ENCODE results near the gene TPM3.
A peak's percentile ranks its signal among the peaks of the same experiment; 100 is the strongest.
"Not testable (repeated sequence)": the region's sequence is repeated elsewhere in the genome, so short reads cannot be mapped to it uniquely, and the experiment has no call there.

Gene TPM3

DNA sequence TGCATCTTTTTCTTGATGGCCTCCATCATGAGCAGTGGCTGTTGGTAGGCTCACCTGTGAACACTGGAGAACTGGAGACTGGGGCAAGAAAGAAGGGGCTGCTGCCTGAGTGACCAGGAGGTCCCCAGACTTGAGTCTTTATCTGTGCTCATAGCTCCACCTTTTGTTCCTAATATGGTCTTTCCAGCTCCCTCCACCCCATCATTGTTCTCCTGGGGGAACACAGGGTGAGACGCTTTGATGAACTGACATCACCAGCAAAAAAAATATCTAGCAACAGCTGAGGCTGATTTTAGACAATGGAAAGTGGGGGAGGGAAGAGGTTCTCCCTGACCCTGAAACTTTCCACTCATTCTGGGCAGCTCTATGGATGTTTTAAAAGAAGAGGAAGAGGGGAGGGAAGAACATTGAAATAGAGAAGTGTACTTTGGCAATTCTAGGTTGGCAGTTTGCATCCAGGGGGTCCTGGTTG lies at the start of gene TPM3:
TPM3 (minus strand) TSS at position 111 of the 472 bp plus-strand sequence; CDS start at position 29, 82 bp downstream.
- DNase-seq, result no peak

DNA sequence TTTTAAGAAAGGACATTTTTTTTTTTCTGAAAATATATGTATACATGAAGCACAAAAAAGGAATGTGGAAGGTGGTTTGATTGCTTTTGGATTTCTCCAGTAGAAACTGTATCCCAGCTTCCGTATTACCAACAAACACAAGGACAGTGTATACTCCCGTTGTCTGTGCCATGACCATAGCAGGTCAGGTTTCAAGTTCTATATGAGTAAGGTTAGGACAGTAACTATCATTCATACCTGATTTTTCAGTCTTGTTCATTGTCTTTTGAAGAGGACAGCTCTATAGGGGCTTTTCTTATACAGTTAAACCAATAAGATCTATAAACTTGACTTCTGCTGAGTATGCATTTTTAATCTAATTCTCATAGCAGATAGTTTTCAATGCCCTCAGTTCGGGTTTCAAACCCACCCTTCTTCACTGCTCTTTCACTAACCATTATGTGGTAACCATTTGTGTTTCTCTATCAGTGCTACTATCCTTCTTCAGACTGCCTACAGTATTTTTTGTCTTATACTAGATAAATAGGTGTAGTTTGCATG lies 48.5 kb upstream of the TPM3 start:
- DNase-seq, result no peak

DNA sequence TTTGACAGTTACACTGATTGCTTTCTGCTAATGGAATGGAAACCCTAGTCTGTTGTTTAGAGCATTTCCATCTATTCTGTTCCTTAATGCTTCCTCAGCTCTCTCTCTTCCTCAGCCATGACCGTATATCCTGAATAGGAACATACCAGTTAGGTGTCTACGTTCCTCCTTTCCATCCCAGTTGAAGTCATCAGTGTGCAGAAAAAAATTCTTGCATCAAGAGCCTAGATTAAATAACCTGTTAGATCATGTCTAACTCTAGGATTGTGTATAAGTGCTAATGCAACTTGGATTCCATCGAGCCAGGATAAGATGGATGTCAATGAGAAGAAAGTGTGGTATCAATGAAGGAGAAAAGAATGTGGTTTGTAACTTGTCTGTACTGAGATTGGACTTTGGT lies 47.6 kb upstream of the TPM3 start:
- DNase-seq, result no peak

DNA sequence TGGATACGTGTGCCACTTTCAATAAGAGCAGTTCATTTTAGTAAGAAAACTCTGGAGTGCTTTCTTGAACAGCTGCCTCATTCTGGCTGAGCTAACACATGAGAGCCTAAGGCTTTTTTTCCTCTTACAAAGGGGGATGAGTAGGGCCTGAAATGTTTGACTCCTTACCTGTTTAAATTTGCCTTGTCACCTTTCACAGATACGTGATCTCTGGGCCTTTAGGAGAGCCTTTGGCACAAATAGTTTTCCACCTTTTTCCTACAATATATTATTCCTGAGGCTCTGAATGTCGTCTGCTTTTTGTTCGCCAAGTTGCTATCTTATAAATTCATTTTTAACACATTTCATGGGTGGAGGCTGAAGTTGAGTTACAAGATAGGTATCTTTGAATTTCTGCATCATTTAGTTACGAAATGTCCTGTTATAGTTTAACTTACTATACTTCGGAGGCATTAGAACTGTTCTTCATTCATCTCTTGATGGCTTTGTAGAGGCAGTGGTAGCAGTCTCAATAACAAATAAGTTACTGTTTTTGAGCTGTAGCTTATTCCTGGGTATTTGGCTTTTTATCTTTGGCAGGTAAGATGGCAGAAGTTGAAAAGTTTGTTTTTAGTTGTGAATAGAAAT lies 46.1 kb upstream of the TPM3 start:
- no peak for DNase-seq

DNA sequence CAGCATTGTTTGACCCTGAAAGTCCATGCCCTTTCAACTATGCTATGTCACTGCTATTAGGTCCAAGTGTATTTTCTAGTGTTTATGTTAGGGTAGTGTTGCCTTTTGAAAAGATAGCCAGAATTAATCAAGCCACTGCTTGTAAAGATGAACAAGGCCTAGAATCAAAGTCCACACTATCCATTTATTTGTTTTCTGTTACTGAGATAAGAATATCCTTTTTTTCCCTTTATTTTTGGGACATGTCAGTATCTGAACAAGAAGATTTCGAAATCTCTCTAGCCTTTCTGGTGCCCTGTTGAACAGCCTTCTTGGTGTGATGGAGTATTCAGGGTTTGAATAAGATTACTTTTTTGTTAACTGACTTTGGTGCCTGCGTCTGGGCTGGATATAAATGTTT lies 45.5 kb upstream of the TPM3 start:
- DNase-seq, result no peak

DNA sequence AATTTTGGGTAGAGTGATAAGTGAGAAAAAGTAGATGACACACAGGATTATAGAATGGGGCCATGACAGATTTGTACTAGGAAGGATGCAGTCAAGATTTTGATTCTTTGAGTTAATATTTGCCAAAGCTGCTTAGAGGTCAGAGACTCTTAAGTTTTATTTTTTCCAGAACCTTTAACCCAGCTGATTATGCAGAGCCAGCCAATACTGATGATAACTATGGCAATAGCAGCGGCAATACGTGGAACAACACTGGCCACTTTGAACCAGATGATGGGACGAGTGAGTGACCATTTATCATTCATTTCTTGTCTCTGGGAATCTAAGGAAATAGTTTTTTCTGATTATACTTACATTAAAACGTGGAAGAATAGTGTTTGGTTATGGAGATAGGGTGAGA lies 45.0 kb upstream of the TPM3 start:
- DNase-seq, result no peak

DNA sequence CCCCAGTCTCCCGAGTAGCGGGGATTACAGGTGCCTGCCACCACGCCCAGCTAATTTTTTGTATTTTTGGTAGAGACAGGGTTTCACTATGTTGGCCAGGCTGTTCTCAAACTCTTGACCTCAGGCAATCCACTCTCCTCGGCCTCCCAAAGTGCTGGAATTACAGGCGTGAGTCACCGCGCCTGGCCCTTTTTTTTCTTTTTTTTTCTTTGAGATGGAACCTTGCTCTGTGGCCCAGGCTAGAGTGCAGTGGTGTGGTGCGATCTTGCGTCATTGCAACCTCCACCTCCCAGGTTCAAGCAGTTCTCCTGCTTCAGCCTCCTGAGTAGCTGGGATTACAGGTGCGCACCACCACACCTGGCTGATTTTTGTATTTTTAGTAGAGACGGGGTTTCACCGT lies 41.2 kb upstream of the TPM3 start:
- DNase-seq, result not testable (repeated sequence)

DNA sequence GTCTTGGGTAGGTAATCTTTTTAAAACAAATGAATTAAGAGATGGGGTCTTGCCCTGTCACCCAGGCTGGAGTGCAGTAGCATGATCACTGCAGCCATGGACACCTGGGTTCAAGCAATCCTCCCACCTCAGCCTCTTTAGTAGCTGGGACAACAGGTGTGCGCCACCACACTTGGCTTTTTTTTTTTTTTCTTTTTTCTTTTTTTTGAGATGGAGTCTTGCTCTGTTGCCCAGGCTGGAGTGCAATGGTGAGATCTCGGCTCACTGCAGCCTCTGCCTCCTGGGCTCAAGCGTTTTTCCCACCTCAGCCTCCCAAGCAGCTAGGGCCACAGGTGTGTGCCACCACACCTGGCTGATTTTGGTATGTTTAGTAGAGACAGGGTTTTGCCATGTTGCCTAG lies 39.2 kb upstream of the TPM3 start:
- DNase-seq, result not testable (repeated sequence)

DNA sequence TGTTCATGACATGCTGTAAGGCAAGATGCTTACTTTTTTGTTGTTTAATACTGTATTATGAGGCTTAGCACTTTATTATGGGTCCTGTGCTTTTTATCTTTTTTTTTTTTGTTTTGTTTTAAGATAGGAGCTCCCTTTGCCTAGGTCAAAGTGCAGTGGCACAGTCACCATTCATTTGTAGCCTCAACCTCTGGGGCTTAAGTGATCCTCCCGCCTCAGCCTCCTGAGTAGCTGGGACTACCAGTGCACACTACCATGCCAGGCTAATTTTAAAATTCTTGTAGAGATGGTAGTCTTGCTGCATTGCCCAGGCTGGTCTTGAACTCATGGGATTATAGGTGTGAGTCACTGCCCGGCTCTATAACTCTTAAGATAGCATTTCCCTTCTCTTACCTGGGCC lies 33.5 kb upstream of the TPM3 start:
- DNase-seq, result no peak

DNA sequence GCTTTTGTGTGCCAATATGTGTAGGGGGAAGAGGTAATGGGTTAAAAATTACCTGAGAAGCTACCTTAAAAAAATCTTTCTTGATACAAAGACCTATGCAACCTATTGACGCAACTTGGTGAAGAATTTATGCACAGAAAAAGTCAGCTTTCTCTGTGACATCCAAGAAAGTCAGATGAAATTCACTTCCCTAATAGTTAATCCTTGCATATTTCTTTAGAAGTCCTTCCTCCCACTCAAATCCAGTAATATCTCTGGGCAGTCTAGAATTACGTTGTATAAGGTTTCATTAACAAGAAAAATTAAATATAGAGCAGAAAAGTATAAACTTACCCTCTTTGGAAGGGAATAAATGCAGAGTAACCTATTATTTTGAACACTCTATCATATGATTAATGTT lies 31.7 kb upstream of the TPM3 start:
- no peak for DNase-seq

DNA sequence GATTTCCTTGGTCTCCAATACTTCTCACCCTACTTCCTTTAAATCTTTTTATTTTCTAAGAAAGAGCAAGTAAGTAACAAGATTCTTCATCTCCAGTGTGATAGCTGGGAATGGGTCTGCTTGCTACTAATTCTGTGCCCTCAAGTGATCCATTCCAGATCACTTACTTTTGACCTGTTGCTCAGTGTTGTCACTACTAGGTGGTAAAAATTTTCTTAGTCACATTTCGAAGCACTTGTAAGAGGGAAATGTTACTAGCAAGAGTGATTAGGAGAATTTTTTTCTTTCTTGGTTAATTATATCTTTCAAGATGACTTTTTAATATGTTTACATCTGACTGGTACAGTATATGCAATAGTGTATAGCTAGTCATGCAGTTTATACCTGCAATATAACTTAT lies 31.0 kb upstream of the TPM3 start:
- DNase-seq, result no peak

DNA sequence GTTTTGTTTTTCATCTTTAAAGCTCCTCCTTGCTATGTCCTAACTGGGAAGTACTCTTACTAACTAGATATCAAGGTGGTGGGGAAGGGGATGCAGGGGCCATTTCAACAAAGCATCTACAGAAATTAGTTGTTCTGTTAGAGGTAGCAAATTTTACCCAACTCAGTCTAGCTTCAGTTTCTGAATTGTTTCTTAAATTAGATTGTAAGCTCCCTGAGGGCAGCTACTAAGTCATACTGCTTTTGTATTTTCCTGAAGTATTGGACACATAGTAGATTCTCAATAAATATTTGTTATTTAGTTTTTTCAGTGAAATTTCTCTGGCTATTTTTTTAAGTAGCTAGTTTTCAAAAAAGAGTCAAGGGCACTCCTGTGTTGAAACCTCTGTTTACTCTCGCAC lies 30.6 kb upstream of the TPM3 start:
- DNase-seq, result no peak

DNA sequence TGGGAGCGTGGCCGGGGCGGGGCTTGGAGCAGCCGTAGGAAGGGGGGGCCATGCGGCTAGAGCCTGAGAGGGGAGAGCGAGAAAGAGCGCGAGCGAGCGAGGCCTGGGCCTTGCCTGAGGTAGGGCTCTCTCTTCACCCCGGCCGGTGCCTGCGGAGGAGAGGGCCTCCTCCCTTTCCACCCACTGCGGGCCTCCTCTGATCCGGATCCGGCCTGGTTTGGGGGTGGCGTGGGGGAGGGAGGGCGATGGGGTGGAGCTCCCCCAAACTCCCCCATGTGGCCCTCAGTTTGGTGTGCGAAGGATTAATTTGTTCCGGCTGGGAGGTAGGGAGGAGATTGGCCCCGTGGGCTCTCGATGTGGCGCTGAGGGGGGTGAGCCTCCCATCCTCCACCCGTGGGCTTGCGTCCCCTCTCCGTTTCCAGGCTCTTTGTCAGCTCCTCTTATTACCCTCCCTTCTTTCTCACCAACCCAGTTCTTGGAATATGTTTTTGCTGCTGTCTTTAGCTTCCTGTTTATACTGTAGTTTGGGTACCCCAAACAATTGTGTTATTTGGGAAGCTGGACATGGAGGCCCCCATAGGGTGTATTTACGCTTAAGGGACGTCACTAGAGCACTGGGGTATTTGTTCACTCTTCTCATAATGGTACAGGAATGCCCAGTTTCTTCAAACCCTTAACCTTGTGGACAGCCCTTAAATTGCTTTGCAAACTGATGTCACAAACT lies 29.5 kb upstream of the TPM3 start:
- peak; percentile 52 for DNase-seq

DNA sequence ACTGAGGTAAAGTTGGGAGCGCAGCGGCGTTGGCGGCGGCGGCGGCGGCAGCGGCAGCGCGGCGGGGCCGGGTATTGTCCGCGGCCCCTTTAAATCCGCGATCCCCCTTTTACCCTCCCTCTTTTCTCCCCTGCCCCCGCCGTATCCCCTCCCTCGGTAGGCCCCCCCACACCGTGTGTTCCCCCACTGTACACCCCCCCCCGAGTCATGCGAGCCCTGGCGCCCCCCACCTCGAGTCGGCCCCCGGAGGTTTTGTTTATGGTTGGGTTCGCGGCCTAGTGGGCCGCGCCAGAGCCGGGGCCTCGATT lies 29.0 kb upstream of the TPM3 start:
- DNase-seq, result no peak

DNA sequence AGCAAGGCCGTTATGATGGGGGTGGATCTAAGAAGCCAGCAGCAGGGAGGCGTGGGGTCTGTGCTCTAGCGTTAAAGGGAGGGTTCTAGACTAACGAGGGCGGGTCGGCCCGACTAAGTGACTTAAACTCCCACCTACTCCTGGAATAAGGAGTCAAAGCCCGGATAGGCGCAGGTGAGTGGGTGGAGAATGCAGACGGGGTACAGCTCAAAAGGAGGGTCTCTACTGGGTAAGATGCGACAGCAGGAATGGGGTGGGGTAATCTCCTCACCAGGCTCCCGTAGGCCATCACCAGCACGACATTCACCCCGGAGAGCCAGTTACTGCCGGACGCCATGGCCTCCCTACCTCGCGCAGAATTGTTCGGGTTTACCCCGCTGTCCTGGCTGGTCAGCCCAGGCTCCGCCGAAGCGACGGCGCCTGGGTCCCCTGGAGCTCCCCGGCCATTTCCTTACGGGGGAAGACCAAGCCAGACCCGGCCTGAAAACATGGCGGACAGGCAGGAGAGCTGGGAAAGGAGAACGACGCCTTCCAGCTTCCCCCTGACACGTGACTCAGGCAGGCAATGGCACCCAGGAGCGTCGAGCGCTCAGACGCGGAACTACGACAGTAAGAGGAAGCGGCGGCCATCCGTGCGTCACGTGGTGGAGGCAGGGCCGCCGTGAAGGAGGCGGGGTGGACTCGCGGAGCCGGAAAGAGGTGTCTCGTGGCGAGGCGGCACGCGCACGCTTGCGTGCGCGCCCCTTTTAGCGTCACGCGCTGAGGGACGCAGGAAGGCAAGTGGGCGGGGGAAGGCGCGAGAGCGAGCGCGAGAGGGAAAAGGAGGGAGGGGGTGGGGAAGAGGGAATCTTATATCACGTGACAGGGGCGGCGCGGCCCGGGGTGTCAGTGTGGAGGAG lies 28.4 kb upstream of the TPM3 start, which contains the start of gene UBAP2L:
UBAP2L (plus strand) TSS at position 885 of the 899 bp plus-strand sequence. CDS start 4,169 bp downstream, outside the sequence.
- DNase-seq, result peak; percentile 99

DNA sequence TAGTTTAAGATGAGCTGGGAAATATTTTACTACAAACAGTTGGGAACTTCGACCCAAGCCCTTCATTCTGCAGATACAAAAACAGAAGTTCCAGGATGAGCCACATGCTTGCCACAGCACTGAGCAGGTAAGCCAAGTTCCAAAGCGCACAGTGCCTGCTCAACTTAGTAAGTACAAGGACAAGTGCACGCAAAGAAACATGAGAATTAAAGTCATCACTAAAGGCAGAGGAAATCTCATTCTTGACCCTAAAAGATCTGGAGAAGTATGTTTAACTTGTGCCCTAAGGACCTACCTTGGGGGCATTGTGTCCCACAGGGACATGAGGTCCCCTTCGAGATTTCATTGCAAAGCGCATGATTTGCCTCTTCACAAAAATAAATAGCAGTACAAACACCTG lies 27.6 kb upstream of the TPM3 start:
- peak; percentile 11 for DNase-seq

DNA sequence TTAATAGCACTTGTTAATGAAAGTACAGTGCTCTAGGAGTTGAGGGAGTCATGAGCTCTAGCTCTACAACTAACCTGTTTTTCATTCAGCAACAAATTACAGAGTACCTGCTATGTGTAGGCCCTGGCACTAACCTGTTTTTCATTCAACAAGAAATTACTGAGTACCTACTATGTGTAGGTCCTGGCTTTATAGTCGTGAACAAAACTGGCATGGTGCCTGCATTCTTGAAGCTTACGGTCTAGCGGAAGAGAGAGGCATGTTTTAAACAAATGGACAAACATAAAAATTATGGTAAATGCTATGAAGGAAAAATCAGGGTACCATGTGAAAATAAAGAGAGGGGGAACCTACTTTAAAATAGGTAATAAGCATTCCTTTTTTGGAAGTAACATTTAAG lies 26.6 kb upstream of the TPM3 start:
- DNase-seq, result no peak

DNA sequence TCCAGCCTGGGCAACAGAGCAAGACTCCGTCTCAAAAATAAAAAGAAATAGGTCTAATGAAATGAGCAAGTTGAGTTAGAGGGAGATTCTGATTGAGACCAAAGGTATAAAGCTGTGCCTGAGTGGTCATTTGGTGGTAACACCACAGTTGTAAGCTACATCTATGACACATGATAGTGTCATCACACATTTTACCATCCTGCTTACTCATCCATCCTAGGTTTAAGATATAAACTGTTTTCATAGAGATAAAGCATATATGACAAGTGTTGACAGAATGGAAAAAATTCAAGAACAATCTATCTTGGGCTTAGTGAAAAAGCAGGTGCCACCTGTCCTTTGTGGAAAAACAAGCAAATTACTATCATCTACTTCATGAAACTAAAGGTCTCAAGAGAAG lies 21.4 kb upstream of the TPM3 start:
- DNase-seq, result no peak

DNA sequence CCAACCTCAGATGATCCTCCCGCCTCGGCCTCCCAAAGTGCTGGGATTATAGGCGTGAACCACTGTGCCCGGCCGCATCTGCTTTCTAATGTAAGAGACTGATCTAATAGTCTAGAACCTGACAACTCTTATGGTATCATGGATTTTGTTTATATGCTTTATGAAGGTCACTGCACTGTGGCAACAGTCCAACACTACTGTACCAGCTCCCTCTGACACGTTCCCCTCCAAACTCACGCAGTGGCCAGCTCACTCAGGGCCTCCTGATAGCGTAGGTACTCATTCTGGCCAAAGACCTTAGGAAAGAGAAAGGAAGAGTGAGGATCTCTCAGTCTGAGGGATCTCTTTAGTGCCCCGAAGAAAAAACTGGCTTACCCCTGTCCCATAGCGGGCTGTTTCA lies 20.2 kb upstream of the TPM3 start:
- no peak for DNase-seq

DNA sequence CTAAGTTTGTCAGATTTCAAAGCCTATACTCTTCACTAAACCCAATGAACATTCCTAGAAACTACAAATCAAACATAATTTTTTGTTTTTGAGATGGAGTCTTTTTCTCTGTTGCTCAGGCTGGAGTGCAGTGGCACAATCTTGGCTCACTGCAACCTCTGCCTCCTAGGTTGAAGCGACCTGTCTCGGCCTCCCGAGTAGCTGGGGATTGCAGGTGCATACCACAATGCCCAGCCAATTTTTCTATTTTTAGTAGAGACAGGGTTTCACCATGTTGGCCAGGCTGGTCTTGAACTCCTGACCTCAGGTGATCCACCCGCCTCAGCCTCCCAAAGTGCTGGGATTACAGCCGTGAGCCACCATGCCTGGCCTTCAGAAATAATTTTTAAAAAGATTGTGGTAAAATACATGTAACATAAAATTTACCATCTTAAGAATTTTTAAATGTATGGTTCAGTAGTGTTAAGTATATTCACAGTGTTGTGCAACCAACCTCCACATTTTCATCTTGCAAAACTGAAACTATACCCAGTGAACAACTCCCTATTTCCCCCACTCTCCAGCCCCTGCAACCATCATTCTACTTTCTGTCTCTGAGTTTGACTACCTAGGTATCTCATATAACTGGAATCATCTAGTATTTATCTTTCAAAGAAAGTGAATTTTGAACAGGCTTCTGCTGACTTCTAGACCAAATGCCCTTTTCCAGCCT lies 16.9 kb upstream of the TPM3 start:
- DNase-seq, result no peak

DNA sequence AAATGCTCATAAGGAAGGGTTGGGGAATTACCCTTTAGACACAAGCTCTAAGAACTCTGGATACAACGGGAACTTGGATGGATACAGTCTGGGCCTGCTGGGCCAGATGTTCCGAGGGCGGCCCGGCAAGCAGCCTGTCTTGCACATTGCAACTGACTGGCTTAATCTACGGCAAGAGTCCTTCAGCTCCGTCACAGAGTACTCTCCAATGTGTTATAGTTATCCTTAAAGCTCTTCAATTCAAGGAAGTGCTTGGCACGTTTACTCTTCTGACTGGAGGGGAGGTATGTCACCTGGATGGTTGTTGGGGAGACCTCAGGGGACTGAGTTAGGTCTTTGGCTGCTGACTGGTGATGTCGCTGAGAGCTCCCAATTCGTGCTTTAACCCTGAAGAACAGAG lies 15.4 kb upstream of the TPM3 start:
- DNase-seq, result no peak

DNA sequence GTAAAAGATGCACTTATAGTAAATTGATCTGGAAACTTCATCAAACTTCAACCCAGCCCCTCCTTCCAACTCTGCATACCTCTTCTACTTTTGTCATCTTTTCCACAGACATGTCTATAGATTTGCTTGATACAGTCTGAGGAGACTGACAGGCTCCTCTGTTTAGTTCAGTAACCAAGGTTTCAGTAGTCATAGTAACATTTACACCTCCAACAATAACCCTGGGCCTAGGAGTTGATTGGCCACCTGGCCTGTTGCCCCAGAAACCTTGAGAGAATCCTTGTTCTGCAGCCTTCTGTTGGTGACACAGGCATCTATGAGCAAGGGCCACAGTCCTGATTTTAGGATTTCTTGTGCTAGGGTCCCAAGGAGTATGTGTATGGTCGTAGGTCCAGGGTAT lies 14.3 kb upstream of the TPM3 start, which contains the start of gene CFAP141:
CFAP141 (minus strand) TSS at position 138 of the 400 bp plus-strand sequence; CDS start at position 112, 26 bp downstream.
- DNase-seq, result no peak

DNA sequence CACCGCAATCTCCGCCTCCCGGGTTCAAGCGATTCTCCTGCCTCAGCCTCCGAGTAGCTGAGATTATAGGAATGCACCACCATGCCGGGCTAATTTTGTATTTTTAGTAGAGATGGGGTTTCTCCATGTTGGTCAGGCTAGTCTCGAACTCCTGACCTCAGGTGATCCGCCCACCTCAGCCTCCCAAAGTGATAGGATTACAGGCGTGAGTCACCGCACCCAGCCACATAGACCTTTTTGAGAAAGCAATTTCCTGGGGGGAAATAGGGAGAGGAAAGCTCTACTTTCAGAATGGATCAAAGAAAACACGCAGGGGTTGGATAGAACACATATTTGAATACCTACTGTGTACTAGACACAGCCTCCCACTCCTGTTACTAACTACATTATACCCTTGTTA lies 13.9 kb upstream of the TPM3 start:
- not testable (repeated sequence) for DNase-seq

All from fibroblast of upper back skin (primary cell).